NCI-H748 (cell line): ENCODE results near the gene KCNH2.

Experiments used
- DNase-seq: peaks from one replicate; lab custom pipeline; 2025; ENCODE audit not compliant: unreplicated experiment; lab: John Stamatoyannopoulos, UW

Gene KCNH2

DNA sequence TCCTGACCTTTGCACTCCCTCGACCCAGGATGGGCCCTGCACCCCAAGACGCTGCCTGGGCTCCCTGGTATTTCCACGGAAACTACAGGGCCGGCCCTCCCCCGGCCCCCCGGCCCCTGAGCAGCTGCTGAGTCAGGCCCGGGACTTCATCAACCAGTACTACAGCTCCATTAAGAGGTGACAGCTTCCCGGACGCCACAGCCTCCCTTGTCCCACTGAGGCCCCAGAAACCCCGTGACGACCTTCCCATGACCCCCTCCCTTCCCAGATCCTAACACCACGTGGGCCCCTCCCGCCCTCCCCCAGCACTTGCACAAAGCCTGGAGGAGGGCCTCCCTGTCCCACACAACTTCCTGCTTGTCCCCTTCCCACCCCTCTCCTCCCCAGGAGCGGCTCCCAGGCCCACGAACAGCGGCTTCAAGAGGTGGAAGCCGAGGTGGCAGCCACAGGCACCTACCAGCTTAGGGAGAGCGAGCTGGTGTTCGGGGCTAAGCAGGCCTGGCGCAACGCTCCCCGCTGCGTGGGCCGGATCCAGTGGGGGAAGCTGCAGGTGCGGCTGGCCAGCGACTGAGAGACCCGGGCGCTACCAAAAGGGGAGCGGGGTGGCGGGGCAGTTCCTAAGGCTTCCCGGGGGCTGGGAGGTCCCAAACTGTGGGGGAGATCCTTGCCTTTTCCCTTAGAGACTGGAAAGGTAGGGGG lies 18.4 kb upstream of the KCNH2 start:
- DNase-seq = no peak

DNA sequence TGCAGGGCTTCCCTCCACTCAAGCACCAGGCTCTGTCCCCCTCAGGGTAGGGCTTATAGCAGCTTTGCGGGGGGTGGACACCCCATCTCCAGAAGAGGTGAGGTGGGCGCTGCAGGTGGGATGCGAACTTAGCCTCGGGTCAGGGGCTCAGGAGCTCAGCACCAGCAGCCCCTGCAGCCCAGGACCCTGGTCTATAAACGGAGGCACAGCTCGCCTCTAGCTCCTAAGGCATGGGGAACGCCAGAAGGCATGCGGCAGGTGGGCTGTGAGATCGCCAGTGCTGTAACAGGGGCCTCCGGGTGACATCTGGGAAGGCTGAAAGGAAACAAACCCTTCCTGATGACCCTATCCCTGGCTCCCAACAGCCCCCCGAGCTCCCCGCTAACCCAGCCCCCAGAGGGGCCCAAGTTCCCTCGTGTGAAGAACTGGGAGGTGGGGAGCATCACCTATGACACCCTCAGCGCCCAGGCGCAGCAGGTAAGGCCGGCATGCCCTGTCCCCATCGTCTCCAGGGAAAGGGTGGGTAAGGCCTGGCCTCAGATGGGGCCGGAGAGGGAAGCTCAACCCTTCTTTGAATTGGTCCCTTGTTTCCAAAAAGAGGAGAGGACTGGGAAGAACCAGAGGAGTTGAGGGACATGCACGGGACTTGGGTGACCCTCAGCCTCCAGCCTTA lies 16.9 kb upstream of the KCNH2 start:
- DNase-seq = no peak

DNA sequence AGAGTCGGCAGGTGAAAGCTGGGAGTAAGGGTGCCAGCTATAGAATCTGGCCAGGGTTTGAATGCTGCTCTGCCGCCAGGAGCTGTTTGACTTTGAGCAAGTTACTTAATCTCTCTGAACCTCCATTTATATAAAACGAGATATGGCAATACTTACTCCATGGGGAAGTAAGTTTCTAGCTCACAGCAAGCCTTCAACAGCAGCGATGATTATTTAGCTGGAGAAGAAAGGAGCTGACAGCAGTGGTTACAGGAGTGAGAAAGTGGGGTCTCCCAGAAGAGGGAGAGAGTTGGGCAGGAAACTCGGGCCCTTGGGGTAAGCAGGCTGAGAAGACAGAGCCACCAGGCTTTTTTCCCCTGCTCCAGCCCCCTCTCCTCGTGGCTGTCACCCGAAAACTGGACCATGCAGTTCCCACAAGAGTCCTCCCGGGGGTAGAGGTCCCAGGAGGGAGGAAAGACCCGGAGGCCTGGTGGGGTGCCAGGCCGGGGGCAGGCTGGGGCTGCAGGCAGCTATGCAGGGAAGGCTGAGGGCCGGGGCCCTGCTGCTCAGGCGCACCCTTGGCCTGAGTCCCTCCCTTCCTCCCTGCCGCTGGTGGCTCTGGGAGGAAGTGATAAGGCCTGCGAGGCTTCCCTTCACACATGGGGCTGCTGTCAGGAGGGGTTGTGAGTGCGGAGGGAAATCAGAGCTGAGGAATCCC lies 16.2 kb upstream of the KCNH2 start:
- DNase-seq = no peak

DNA sequence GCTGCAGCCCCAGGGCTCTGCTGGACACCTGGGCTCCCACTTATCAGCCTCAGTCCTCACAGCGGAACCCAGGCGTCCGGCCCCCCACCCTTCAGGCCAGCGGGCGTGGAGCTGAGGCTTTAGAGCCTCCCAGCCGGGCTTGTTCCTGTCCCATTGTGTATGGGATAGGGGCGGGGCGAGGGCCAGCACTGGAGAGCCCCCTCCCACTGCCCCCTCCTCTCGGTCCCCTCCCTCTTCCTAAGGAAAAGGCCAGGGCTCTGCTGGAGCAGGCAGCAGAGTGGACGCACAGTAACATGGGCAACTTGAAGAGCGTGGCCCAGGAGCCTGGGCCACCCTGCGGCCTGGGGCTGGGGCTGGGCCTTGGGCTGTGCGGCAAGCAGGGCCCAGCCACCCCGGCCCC lies 15.4 kb upstream of the KCNH2 start:
- DNase-seq = no peak

DNA sequence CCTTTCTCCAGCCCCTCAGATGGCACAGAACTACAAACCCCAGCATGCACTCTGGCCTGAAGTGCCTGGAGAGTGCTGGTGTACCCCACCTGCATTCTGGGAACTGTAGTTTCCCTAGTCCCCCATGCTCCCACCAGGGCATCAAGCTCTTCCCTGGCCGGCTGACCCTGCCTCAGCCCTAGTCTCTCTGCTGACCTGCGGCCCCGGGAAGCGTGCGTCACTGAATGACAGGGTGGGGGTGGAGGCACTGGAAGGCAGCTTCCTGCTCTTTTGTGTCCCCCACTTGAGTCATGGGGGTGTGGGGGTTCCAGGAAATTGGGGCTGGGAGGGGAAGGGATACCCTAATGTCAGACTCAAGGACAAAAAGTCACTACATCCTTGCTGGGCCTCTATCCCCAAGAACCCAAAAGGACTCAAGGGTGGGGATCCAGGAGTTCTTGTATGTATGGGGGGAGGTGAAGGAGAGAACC lies 14.7 kb upstream of the KCNH2 start:
- DNase-seq = peak; percentile 30

DNA sequence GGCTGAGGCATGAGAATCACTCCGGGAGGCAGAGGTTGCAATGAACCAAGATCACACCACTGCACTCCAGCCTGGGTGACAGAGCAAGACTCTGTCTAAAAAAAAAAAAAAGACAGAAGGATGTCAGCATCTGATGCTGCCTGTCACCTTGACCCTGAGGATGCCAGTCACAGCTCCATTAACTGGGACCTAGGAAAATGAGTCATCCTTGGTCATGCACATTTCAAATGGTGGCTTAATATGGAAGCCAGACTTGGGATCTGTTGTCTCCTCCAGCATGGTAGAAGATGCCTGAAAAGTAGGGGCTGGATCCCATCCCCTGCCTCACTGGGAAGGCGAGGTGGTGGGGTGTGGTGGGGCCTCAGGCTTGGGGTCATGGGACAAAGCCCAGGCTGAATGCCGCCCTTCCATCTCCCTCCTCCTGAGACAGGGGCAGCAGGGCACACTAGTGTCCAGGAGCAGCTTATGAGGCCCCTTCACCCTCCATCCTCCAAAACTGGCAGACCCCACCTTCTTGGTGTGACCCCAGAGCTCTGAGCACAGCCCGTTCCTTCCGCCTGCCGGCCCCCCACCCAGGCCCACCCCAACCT lies 14.0 kb upstream of the KCNH2 start:
- DNase-seq = no peak

DNA sequence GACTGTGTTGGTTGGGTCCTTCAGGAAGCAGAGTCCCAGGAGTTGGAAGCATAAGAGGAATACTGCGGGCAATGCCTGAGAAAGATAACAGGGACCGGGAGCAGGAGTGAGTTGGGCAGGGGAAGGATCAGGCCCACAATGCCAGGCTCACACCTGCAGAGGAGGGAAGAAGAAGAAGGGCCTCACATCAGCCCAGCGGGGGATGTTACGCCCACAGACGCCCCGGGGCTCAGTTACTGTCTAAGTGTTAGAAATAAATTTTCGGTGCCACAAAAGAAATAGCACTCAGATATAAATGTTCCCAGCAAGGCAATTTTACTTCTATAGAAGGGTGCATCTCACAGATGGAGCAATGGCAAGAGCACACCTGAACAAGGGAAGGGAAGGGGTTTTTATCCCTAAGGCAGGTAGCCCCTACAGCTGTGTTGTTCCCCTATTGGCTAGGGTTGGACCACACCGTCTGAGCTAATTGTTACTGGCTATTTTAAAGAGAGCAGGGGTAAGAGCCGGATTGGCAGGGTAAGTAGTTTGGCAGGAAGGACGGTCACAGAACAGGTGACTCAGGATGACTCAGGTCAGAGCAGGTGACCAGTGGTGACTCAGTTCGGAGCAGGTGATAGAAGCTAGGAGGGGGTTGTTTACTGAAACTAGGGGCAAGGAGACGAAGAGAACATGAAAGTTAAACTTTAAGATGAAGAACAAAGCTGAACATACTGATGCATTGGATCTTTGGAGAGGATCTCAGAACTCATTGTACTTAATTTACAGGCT lies 12.5 kb upstream of the KCNH2 start, which contains the start of gene NOS3:
Gene NOS3, plus strand, starts transcription at position 602 of the 771 bp plus-strand sequence. CDS start 2,787 bp downstream, outside the sequence.
- DNase-seq = no peak

DNA sequence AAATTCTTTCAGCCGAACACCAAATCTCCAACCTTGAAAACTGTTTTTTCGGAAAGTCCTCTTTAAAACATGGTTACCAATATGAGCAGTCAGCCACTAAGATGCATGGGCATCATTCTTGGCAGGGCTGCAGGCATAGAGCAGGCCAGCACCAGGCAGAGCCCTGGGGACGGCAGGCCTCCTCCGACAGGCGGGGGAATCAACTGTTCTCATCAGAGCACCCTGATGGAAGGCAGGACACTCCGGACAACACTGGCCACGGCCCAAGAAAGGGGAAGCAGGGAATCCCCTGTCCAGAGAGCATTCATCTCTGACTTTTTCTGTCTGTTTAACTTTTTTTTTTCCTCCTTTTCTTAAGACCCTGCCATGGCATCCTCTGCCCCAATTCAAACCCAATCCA lies 11.3 kb upstream of the KCNH2 start:
- no peak for DNase-seq

DNA sequence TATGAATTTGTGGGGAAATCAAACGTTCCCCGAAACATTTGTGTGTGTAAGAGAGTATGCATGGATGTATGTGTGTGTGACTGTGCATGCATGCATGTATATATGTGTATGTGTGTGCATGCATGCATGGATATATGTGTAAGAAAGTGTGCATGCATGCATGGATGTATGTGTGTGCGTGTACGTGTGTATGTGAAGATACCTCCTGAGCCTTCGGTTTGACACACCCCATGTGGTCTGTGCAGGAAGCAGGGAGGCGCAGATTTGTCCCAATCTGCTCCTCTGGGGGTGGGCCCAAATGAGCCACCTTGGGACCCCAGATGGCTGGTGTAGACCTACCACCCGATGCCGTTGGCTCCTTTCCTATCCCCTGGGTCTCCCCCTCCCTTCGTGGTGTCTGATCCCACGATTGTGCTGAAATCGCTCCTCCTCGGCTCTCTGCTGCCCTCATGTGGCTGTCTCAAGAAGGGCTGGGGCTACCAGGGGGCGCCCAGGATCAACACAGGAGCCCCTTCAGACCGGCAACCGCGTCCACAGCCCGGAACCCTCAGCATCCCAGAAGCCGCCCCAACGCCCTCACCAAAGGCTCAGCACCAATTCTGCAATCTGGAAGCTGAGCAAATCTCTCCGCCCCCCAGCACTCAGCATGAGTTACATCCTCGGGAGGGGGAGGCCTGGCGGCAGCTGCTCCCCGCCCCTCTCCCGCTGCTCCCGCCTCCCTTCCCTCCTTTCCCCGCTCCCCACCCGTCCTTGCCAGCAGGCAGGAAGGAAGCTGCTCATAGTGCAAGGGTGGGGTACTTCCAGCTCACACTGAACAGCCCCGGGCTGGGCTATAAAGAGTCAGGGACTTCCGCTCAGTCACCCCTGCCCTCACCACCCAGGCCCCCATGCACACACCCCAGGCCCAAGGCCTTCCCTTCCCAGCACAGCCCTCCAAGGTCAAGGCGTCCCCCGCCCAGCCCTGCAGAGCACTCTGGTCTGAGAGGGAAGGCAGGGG lies 10.4 kb upstream of the KCNH2 start:
- peak; percentile 69 for DNase-seq

DNA sequence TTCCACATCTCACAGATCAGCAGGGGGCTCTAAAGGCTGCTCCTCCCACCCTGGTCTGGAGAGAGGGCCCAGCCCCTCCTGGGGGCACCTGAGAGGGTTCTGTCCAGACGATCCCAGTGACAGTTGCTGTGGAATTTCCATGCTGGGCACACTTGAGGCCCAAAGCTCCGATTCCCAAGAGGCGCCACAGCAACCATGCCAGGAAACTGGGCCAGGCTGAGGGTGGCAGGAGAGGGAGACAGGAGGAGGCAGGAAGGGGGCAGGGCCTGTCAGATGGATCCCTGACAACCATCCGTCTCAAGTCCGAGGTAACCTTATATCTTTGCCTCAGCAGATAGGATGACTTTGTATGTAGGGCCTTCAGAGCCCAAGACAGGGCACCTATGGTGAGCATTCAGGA lies 8.4 kb upstream of the KCNH2 start:
- DNase-seq = no peak

DNA sequence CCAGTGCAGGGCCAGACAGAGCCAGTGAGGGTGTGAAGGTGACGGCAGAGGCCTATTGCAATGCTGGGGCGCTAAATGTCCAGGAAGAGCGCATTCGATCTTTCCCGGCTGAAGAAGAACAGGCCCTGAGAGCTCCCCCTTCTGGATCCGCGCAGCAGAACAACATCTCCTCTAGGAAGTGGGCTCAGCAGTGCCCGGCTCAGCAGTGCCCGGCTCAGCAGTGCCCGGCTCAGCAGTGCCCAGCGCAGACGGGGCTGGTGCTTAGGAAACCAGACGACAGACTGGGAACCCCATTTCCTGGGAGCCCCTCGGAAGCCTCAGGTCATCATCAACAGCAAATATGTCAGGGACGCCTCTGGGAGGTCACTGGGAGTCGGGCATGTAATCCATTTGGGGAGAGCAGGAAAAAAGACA lies 8.0 kb upstream of the KCNH2 start:
- DNase-seq = peak; percentile 78

DNA sequence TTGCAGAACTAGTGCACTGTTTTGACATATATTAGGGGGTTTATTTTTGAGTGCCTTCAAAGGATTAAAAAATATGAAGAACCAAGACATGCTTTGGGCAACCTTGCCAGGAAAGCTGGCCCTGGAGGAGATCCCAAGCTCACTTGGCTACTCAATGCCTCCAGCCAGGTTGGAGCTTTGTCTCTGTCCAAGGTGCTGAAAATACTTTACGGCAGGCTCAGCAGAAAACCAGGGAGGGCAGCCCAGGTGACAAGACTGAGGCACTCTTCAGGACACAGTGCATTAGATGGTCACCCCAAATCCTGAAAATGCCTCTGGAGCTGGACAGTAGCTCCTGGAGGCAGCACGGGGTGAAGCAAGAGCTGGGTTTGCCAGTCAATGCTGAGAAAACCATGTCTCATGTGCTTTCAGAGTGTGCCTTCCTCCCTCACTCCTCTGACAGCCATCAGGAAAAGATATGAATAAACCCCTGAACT lies 5.8 kb upstream of the KCNH2 start:
- DNase-seq = no peak

DNA sequence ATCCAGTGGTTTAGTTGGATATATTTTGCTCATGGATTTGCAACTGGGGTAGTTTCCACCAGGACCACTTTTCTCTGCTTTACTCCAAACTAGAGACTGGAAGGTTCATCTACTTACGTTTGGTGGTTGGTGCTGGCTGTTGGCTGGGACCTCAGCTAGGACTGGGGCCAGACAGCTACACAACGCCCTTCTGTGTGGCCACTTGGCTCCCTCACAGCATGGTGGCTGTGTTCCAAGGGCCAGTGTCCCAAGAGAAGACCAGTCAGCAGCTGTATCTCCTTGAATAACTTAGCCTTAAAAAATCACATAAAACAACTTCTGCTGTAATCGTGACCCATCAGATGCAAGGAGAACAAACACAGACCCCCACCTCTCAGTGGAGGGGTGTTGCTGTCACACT lies 4.2 kb upstream of the KCNH2 start:
- no peak for DNase-seq

DNA sequence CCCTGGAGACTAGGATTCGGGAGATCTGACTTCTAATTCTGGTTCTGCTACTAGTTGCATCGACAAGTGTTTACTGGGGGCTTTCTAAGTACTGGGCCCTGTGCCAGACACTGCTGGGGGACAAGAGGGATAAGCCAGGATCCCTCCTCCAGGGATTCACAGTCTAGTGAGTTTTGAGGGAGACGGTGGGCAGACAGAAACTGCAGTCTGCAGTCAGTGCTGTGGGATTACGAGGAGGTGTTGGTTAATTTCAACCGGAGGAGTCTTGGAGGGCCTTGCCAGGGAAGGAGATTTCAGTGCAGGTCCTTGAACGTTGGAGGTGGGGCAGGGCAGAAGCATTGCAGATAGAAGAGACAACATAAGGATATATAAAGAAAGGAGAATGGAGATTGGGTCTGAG lies 3.5 kb upstream of the KCNH2 start:
- DNase-seq = no peak

DNA sequence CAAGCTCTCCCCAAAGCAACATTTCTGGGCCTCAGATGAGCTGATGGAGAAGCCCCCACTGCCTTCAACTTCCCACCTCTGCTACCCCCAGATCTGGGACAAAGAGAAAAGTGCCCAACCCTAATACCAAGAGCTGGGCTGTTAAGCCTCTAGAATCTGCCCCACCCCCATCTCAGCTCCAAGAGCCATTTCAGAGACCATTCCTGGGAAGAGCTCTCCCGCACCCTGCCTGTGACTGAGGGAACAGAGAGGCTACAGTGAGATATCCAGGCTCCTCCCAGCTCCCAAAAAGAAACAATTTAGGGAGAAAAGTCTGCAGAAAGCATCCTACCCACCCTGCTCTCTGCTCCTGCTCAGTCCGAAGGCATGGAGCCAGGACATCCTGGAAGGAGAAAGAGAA lies 2.5 kb upstream of the KCNH2 start:
- DNase-seq = no peak

DNA sequence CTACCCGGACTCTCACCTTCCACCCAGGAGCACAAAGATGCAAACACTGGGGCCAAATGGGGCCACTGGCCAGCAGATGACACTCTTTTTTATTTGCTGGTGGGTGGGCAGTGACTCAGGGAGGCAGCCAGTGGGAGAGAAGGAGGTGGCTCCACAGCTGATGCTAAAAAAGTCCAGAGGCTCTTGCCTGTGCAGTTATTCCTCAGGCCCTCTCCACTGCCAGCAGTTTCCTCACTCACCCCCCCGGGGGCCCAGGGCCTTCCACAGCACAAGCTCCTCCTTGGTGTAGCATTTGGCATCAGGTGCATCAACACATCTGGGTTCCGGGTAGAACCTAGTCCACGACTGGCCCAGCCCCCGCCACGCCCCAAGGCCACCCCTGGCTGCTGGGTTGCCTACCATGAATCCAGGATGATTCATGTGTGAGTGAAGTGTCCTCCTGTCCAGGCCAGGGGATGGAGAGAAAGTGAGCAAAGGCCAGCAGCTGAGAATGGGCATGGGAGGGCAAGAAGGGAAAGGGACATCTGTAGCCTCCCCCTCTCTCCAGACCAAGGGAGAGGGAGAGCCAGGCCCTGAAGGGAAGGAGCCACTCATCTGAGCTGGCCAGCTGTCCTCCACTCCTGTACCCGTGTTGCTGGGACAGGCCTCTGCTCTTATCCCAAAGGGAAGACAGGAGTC lies 1.7 kb upstream of the KCNH2 start:
- no peak for DNase-seq

DNA sequence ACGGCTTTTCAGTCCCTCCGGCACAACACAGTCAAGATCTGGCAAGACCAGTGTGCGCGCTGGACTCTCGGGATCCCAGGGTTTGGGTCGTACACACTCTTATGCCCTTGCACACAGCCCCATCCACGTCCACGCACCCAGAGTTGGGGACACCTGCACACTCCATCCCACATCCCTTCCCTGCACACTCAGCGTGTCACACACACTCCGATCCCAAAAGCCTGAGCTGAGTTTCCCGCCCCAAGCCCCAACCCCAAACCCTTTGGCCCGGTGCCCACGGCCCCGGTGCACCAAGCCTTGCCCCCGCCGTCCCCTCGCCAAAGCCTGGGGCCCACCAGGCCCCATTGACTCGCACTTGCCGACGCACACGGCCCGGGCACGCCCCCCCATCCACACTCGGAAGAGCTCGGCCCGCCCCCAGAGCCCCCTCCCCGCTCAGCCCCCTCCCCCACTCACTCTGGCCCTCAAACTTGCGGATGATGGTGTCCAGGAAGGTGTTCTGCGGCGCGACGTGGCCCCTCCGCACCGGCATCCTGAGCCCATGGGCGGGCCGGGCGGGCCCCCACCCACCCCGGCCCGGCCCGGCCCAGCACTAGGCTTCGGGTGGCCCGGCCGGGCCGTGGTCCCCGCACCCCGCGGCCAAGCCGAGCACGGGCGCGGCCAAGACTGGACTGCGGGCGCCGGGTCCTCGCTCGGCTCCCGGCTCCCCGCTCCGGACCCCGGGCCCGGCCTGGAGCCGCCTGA lies 567 bp downstream of the KCNH2 start:
- DNase-seq = peak; percentile 67
